IMR-90 (cell line): ENCODE results near the gene ADGB. TPM values are rescaled to one million over a fixed set of nuclear protein-coding genes. Genes with fewer than 3 reads are reported as not detected.

Experiments used
- ATAC-seq: fragments of 200-7000 bp; cut with Tn5 transposase; 2 replicates; pipeline ENCODE4 v1.9.1; 2020; ENCODE audit warnings: low read depth, mild to moderate bottlenecking, moderate library complexity
- BruUV-seq: library from RNA; stranded (reverse); fragments of 400-500 nt; replicated peaks from 2 replicates; lab custom pipeline; 2021; lab: Mats Ljungman, UMichigan
- CTCF ChIA-PET: fragments of 300-600 bp; formaldehyde crosslinking; extraction: SDS; loops from one replicate; lab custom pipeline; 2021; ENCODE audit warnings: antibody characterized with exemption; lab: Yijun Ruan, JAX
- POLR2A ChIA-PET: fragments of 300-600 bp; sonication (Branson Sonifier 250); formaldehyde crosslinking; loops from one replicate; lab custom pipeline; 2022; ENCODE audit warnings: antibody characterized with exemption; ENCODE audit not compliant: unreplicated experiment; lab: Charles Lee
- DNase-seq: peaks from one replicate; pipeline ENCODE4 v3.0.0; 2013
- H2AFZ ChIP-seq: replicated peaks from 2 replicates; pipeline ENCODE3; 2013; ENCODE audit warnings: low read length, mild to moderate bottlenecking; ENCODE audit not compliant: poor library complexity
- H2AK5ac ChIP-seq: 2 replicates; pipeline ENCODE4 v1.6.1; 2013; ENCODE audit warnings: low read depth, low read length, inconsistent platforms
- H2AK9ac ChIP-seq: replicated peaks from 2 replicates; pipeline ENCODE3; 2013; ENCODE audit warnings: mild to moderate bottlenecking, low read depth, low read length, moderate library complexity; ENCODE audit not compliant: poor library complexity
- H2BK120ac ChIP-seq: 2 replicates; pipeline ENCODE4 v1.6.1; 2013; ENCODE audit warnings: low read depth, low read length, inconsistent platforms
- H2BK15ac ChIP-seq: 3 replicates; pipeline ENCODE4 v1.6.1; 2013; ENCODE audit warnings: low read depth, low read length, inconsistent platforms
- H2BK20ac ChIP-seq: 2 replicates; pipeline ENCODE4 v1.6.1; 2013; ENCODE audit warnings: low read depth, mild to moderate bottlenecking, inconsistent platforms, low read length, moderate library complexity
- H2BK5ac ChIP-seq: 2 replicates; pipeline ENCODE4 v1.6.1; 2013; ENCODE audit warnings: mild to moderate bottlenecking, low read depth, low read length, inconsistent platforms; ENCODE audit not compliant: poor library complexity, severe bottlenecking
- H3K14ac ChIP-seq: replicated peaks from 2 replicates; pipeline ENCODE4 v1.6.1; 2013; ENCODE audit warnings: low read depth, low read length, inconsistent platforms
- H3K18ac ChIP-seq: 2 replicates; pipeline ENCODE4 v1.6.1; 2013; ENCODE audit warnings: low read depth, low read length, control low read depth
- H3K23ac ChIP-seq: 2 replicates; pipeline ENCODE4 v1.6.1; 2013; ENCODE audit warnings: low read depth, low read length, inconsistent platforms
- H3K27ac ChIP-seq: 2 replicates; pipeline ENCODE4 v1.5.1; 2013; ENCODE audit warnings: mild to moderate bottlenecking, control low read depth, low read length; ENCODE audit not compliant: insufficient read depth
- H3K27me3 ChIP-seq: 2 replicates; pipeline ENCODE4 v1.6.1; 2013; ENCODE audit warnings: low read length; ENCODE audit not compliant: control insufficient read depth, insufficient read depth
- H3K36me3 ChIP-seq: 2 replicates; pipeline ENCODE4 v1.6.1; 2013; ENCODE audit warnings: low read length, mixed read lengths; ENCODE audit not compliant: control insufficient read depth, insufficient read depth
- H3K4ac ChIP-seq: 2 replicates; pipeline ENCODE4 v1.6.1; 2013; ENCODE audit warnings: low read depth, low read length, inconsistent platforms
- H3K4me1 ChIP-seq: 2 replicates; pipeline ENCODE4 v1.6.1; 2013; ENCODE audit warnings: low read length, mixed read lengths; ENCODE audit not compliant: control insufficient read depth, insufficient read depth
- H3K4me2 ChIP-seq: 2 replicates; pipeline ENCODE4 v1.6.1; 2013; ENCODE audit warnings: low read depth, mild to moderate bottlenecking, control low read depth, low read length, moderate library complexity
- H3K4me3 ChIP-seq: 2 replicates; pipeline ENCODE4 v1.5.1; 2013; ENCODE audit warnings: low read depth, mild to moderate bottlenecking, control low read depth, low read length, moderate library complexity; ENCODE audit not compliant: insufficient read depth
- H3K56ac ChIP-seq: 2 replicates; pipeline ENCODE4 v1.6.1; 2013; ENCODE audit warnings: low read length, inconsistent platforms; ENCODE audit not compliant: insufficient read depth; ENCODE audit errors: extremely low read depth
- H3K79me1 ChIP-seq, 2 experiments: 2 replicates each; pipeline ENCODE4 v1.6.1; 2013; ENCODE audit warnings: low read length in 2 of 2, inconsistent platforms in 1 of 2, low read depth in 1 of 2
- H3K9ac ChIP-seq: 2 replicates; pipeline ENCODE4 v1.6.1; 2013; ENCODE audit warnings: low read depth, low read length, control low read depth
- H3K9me1 ChIP-seq: 2 replicates; pipeline ENCODE4 v1.6.1; 2013; ENCODE audit warnings: low read length, inconsistent platforms; ENCODE audit not compliant: insufficient read depth
- H3K9me3 ChIP-seq: 2 replicates; pipeline ENCODE4 v1.6.1; 2013; ENCODE audit warnings: low read length; ENCODE audit not compliant: control insufficient read depth, insufficient read depth
- H4K20me1 ChIP-seq: 2 replicates; pipeline ENCODE4 v1.6.1; 2013; ENCODE audit warnings: low read length, inconsistent platforms; ENCODE audit not compliant: insufficient read depth
- H4K5ac ChIP-seq: 2 replicates; pipeline ENCODE4 v1.6.1; 2013; ENCODE audit warnings: mild to moderate bottlenecking, low read depth, low read length, control low read depth
- H4K8ac ChIP-seq, 2 experiments: 2 replicates each; pipeline ENCODE4 v1.6.1; 2013; ENCODE audit warnings: low read depth in 2 of 2, low read length in 2 of 2, control low read depth in 1 of 2, inconsistent platforms in 1 of 2
- H4K91ac ChIP-seq: 2 replicates; pipeline ENCODE4 v1.6.1; 2013; ENCODE audit warnings: low read depth, low read length, inconsistent platforms; ENCODE audit not compliant: insufficient read depth
- BHLHE40 ChIP-seq: fragments of 150-350 bp; IDR thresholded peaks from 2 replicates; pipeline ENCODE4 v1.6.1; 2016; ENCODE audit warnings: mild to moderate bottlenecking, low read depth, low read length
- CEBPB ChIP-seq: IDR thresholded peaks from 2 replicates; pipeline ENCODE4 v1.6.1; 2012; ENCODE audit warnings: low read depth, low read length, improper control_type of control experiment
- CHD1 ChIP-seq: IDR thresholded peaks from 2 replicates; pipeline ENCODE4 v1.6.1; 2012; ENCODE audit warnings: low read depth, low read length, improper control_type of control experiment
- ELK1 ChIP-seq: fragments of 150-350 bp; IDR thresholded peaks from 2 replicates; pipeline ENCODE4 v1.6.1; 2016; ENCODE audit warnings: low read depth, mild to moderate bottlenecking, low read length, moderate library complexity, borderline replicate concordance
- FOS ChIP-seq: fragments of 150-350 bp; IDR thresholded peaks from 2 replicates; pipeline ENCODE4 v1.6.1; 2016; ENCODE audit warnings: low read depth, low read length
- MAFK ChIP-seq: IDR thresholded peaks from 2 replicates; pipeline ENCODE4 v1.6.1; 2012; ENCODE audit warnings: low read depth, low read length, improper control_type of control experiment
- MAZ ChIP-seq: IDR thresholded peaks from 2 replicates; pipeline ENCODE4 v1.6.1; 2012; ENCODE audit warnings: low read depth, mild to moderate bottlenecking, low read length, improper control_type of control experiment, moderate library complexity, borderline replicate concordance
- NFE2L2 ChIP-seq: fragments of 150-350 bp; IDR thresholded peaks from 2 replicates; pipeline ENCODE4 v1.6.1; 2016; ENCODE audit warnings: low read depth, mild to moderate bottlenecking, low read length
- POLR2A ChIP-seq: IDR thresholded peaks from 2 replicates; pipeline ENCODE4 v1.6.1; 2012; ENCODE audit warnings: mild to moderate bottlenecking, low read depth, low read length
- RAD21 ChIP-seq: IDR thresholded peaks from 2 replicates; pipeline ENCODE4 v1.6.1; 2012; ENCODE audit warnings: low read length, improper control_type of control experiment
- RCOR1 ChIP-seq: IDR thresholded peaks from 2 replicates; pipeline ENCODE4 v1.6.1; 2012; ENCODE audit warnings: mild to moderate bottlenecking, low read length, improper control_type of control experiment; ENCODE audit not compliant: insufficient replicate concordance
- RFX5 ChIP-seq: IDR thresholded peaks from 2 replicates; pipeline ENCODE4 v1.8.0; 2012; ENCODE audit warnings: low read depth, mild to moderate bottlenecking, low read length, moderate library complexity
- SMC3 ChIP-seq: fragments of 150-350 bp; IDR thresholded peaks from 2 replicates; pipeline ENCODE4 v1.6.1; 2016; ENCODE audit warnings: low read depth, mild to moderate bottlenecking, antibody characterized with exemption, low read length, moderate library complexity
- WGBS, 2 experiments: methylation state at CpG; one replicate each; pipeline versions ENCODE4 v1.1.5 to v1.1.7; 2013; ENCODE audit warnings: missing lambda C conversion rate in 2 of 2; ENCODE audit not compliant: insufficient read length in 1 of 2; ENCODE audit errors: extremely low coverage in 2 of 2; 5-methylcytosine and 5-hydroxymethylcytosine counted together
- dilution Hi-C: fragments of 300-500 bp; cut with HindIII; formaldehyde crosslinking; loops from one replicate; pipeline ENCODE4 v1.14.3; 2018; ENCODE audit warnings: low sequenced_read_pairs; ENCODE audit not compliant: unreplicated experiment
- in situ Hi-C: fragments of 300-500 bp; cut with MboI; formaldehyde crosslinking; loops from 3 replicates; pipeline ENCODE4 v1.14.3; 2019; ENCODE audit warnings: low sequenced_read_pairs, inconsistent platforms, mixed read lengths
- intact Hi-C: fragments of 100-400 bp; cut with micrococcal nuclease; formaldehyde crosslinking; loops from 2 replicates; pipeline ENCODE4 v1.10.0; 2022
- polyA plus RNA-seq, 3 experiments: library from polyadenylated mRNA; depleted of rRNA; stranded (reverse); fragments of >200 nt; gene quantifications; 2 replicates each; pipeline ENCODE4 v1.2.3, GENCODE V29; 2012; ENCODE audit warnings: low replicate concordance in 1 of 3
- total RNA-seq: library from RNA; depleted of rRNA; stranded (reverse); fragments of >200 nt; gene quantifications from 2 replicates; pipeline ENCODE4 v1.2.3, GENCODE V29; 2012
- TF ChIP-seq, protein P1 (sequence below): conservative IDR thresholded peaks from 2 replicates; pipeline ENCODE4 v1.5.1; 2012; ENCODE audit warnings: mild to moderate bottlenecking, low read depth, low read length, improper control_type of control experiment

Gene ADGB
- total and polyA plus RNA-seq, 2 of the 4 experiments (the other 2 are of a cell fraction) = not detected

GRCh38 chr6:146859795-146860495 is 261.2 kb downstream of the ADGB start:
- ATAC-seq (no peak), DNase-seq (no peak)
- Histone ChIP-seq H3K4me2 (no peak overlapping the region), H3K9me3 (no peaks in the 10 kb centered on the region), H3K36me3 (no peaks in the 10 kb centered on the region), H4K8ac (no peak overlapping the region), H2BK20ac (no peak overlapping the region), H3K23ac (no peak overlapping the region), H3K56ac (no peak overlapping the region), H2AK5ac (no peak overlapping the region), H3K27me3 (no peaks in the 10 kb centered on the region), H2BK5ac (no peak overlapping the region), H2BK120ac (no peak overlapping the region), H3K4me3 (no peak overlapping the region), H3K9ac (no peak overlapping the region), H3K4ac (no peak overlapping the region), H3K4me1 (peaks cover 3% of the 10 kb centered on the region; the same call in 1 of the 2 replicates), H2BK15ac (no peak overlapping the region), H3K79me1 (no peaks in the 10 kb centered on the region), H4K5ac (no peak overlapping the region), H3K14ac (no peak overlapping the region), H4K91ac (no peak overlapping the region), H3K18ac (no peak overlapping the region), H2AK9ac (no peak overlapping the region), H2AFZ (no peak overlapping the region), H3K9me1 (peaks cover 4% of the 10 kb centered on the region; the same call in 1 of the 2 replicates), H4K20me1 (no peaks in the 10 kb centered on the region), H3K27ac (no peak overlapping the region)
- no peak for TF ChIP-seq CEBPB
- no peak for TF ChIP-seq RFX5
- no peak for TF ChIP-seq NFE2L2
- TF ChIP-seq, protein P1, sequence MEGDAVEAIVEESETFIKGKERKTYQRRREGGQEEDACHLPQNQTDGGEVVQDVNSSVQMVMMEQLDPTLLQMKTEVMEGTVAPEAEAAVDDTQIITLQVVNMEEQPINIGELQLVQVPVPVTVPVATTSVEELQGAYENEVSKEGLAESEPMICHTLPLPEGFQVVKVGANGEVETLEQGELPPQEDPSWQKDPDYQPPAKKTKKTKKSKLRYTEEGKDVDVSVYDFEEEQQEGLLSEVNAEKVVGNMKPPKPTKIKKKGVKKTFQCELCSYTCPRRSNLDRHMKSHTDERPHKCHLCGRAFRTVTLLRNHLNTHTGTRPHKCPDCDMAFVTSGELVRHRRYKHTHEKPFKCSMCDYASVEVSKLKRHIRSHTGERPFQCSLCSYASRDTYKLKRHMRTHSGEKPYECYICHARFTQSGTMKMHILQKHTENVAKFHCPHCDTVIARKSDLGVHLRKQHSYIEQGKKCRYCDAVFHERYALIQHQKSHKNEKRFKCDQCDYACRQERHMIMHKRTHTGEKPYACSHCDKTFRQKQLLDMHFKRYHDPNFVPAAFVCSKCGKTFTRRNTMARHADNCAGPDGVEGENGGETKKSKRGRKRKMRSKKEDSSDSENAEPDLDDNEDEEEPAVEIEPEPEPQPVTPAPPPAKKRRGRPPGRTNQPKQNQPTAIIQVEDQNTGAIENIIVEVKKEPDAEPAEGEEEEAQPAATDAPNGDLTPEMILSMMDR = no peak
- no peak for TF ChIP-seq BHLHE40
- TF ChIP-seq RCOR1 = no peak
- no peak for TF ChIP-seq FOS
- TF ChIP-seq CHD1 = no peak
- no peak for TF ChIP-seq RAD21
- TF ChIP-seq MAFK = no peak
- TF ChIP-seq SMC3 = no peak
- TF ChIP-seq ELK1 = no peak
- TF ChIP-seq POLR2A = no peak
- no peak for TF ChIP-seq MAZ
- dilution Hi-C loops (no loop called here), in situ Hi-C loops (loop anchor here (10.0 to 25.0 kb wide), 2 partner anchors 425 to 1302 kb away; no protein-coding TSS in a partner anchor), intact Hi-C loops (loop anchor here (5.0 to 10.0 kb wide), 3 partner anchors 362 to 645 kb away; partner anchors contain the start of gene SAMD5)
- CTCF ChIA-PET = no interaction called here
- WGBS, 2 experiments = no CpG with 5 or more reads among the region's 3 CpGs
- POLR2A ChIA-PET = no interaction called here
- no TSS peak for BruUV-seq
